ENCODE measurements around the gene GLOD4.

- TF ChIP-seq CTCF (IDR thresholded peaks at IDR 0.05 in 8 of 11, conservative IDR thresholded peaks at IDR 0.05 in 3 of 11) (no peak), POLR2AphosphoS5 (IDR thresholded peaks at IDR 0.05) (no peak)
Observed at GRCh38 chr17:791829-792228, 9.7 kb upstream of the GLOD4 start.

All from spleen (tissue), 7 donors.